Astrocyte of the cerebellum (primary cell): ENCODE measurements around the gene ATXN3L.

Source experiments
- DNase-seq: peaks from one replicate; pipeline ENCODE4 v3.0.0-alpha.2; 2011; ENCODE audit warnings: low read depth
- H3K4me3 ChIP-seq: 2 replicates; pipeline ENCODE4 v1.5.1; 2011; ENCODE audit warnings: mild to moderate bottlenecking, low read depth, low read length, moderate library complexity
- in situ Hi-C: cut with HindIII; loops from 2 replicates; pipeline ENCODE4 v1.10.0; 2017; ENCODE audit warnings: low sequenced_read_pairs
- TF ChIP-seq, protein P1 (sequence below): IDR thresholded peaks from 2 replicates; pipeline ENCODE4 v1.5.1; 2012; ENCODE audit warnings: low read length, low read depth, moderate library complexity, mild to moderate bottlenecking; ENCODE audit errors: missing control alignments

The ATXN3L gene

DNA sequence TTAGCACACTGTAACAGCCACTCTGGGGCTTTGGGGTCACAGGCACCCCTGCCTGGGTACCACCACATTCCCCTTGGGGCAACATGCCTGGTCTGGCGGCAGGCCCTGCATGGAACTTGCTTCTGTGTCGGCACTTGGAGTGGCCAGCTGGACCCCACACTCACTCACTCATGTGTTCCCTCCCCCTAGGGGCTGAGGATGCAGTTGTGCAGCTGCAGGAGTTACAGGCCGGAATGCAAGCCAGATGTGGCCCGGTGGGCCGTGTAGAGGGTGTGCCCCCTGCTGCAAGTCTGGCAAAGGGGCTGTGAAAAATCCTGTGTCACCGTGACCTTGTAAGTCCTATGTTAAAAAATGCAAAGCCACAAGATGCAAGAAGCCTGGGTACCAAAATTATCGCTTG is 34.2 kb downstream of the ATXN3L start:
- no peak overlapping the region for H3K4me3 ChIP-seq
- TF ChIP-seq, protein P1, sequence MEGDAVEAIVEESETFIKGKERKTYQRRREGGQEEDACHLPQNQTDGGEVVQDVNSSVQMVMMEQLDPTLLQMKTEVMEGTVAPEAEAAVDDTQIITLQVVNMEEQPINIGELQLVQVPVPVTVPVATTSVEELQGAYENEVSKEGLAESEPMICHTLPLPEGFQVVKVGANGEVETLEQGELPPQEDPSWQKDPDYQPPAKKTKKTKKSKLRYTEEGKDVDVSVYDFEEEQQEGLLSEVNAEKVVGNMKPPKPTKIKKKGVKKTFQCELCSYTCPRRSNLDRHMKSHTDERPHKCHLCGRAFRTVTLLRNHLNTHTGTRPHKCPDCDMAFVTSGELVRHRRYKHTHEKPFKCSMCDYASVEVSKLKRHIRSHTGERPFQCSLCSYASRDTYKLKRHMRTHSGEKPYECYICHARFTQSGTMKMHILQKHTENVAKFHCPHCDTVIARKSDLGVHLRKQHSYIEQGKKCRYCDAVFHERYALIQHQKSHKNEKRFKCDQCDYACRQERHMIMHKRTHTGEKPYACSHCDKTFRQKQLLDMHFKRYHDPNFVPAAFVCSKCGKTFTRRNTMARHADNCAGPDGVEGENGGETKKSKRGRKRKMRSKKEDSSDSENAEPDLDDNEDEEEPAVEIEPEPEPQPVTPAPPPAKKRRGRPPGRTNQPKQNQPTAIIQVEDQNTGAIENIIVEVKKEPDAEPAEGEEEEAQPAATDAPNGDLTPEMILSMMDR: no peak
- in situ Hi-C loops: loop anchor here (5.0 to 10.0 kb wide), 2 partner anchors 33 to 49 kb away; no protein-coding TSS in a partner anchor
- no peak for DNase-seq

DNA sequence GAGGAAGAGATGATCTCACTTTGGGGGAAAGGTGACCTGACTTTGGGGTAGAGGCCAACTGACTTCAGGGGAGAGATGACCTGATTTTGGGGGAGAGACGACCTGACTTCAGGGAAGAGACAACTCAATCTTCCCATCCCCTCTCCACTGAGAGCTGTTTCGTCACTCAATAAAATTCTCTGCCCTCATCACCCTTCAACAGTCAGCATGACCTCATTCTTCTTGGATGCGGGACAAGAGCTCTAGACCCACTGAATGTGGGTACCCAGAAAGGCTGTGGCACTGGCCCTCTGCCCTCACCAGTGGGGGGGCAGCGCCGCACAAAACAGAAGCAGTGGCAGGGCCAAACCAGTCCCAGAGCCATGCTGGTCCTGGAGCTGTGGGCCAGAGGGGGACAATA is 34.6 kb downstream of the ATXN3L start:
- in situ Hi-C loops: loop anchor here (5.0 to 10.0 kb wide), 2 partner anchors 33 to 50 kb away; no protein-coding TSS in a partner anchor
- no peak overlapping the region for H3K4me3 ChIP-seq
- TF ChIP-seq, protein P1: no peak
- no peak for DNase-seq

DNA sequence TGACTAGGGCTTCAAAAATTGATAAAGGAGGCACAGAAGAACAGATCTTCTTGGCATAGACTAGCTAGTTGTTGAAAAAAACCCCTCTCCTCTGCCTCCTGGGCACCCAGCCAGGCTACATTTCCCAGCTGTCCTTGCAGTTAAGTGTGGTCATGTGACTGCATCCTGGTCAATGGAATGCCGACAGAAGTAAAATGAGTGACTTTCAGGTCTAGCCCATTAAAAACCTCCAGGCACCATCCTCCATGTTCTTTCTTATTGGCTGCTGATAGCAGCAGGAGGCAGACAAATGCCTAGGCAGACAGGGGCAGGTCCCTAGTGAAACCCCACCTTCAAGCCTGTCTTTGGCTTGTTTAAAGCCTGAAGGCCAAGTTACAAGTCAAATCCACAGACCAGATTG is 35.3 kb downstream of the ATXN3L start:
- TF ChIP-seq, protein P1: no peak
- no peak overlapping the region for H3K4me3 ChIP-seq
- DNase-seq: no peak
- in situ Hi-C loops: loop anchor here (10.0 kb wide), 1 partner anchor 50 kb away; no protein-coding TSS in a partner anchor

DNA sequence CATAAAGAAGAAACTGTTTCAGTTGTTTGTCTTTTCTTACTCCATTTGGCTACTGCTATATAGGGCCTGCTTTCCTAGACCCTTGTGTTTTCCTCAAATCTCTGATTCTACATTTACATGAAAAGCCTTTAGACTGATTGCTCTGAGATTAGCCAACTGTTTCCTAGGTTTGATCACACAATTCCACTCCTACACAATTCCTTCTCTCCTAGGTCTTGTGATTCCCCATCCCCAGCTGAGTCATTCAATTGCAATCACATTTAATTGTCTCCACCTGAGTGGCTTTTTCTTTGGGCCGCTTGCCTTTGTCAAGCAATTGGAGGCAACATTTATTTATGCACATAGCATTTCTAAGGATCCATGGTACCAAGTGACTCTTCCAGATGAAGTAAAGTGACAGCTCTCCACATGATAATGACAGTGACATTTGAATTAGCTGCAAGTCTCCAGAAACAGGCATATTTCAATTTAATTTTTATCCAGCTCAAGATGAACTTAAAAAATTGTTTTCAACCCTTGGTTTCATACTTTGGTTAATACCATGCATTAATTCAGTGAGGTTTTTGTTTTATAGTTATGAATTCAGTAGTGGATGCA is 35.8 kb downstream of the ATXN3L start:
- H3K4me3 ChIP-seq: no peak overlapping the region
- in situ Hi-C loops: loop anchor here (10.0 kb wide), 1 partner anchor 51 kb away; no protein-coding TSS in a partner anchor
- DNase-seq: no peak
- TF ChIP-seq, protein P1: no peak

DNA sequence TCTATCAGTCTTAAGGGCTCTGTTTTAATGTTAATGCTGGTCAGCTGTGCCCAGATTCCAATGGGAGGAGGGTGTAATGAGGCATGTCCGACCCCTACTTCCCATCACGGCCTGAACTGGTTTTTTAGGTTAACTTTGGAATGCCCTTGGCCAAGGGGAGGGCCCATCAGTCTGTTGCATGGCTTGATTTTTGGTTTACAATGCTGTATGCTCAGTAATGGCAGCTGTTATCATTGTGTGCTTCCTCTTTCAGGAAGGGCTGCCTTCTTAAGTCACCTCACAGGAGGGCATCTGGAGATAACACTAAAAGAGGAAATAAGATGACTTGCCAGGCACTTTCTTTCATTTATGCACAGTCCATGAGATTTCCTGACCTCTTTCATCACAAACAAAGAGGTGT is 36.3 kb downstream of the ATXN3L start:
- TF ChIP-seq, protein P1: no peak
- in situ Hi-C loops: loop anchor here (10.0 kb wide), 1 partner anchor 51 kb away; no protein-coding TSS in a partner anchor
- H3K4me3 ChIP-seq: no peak overlapping the region
- no peak for DNase-seq

DNA sequence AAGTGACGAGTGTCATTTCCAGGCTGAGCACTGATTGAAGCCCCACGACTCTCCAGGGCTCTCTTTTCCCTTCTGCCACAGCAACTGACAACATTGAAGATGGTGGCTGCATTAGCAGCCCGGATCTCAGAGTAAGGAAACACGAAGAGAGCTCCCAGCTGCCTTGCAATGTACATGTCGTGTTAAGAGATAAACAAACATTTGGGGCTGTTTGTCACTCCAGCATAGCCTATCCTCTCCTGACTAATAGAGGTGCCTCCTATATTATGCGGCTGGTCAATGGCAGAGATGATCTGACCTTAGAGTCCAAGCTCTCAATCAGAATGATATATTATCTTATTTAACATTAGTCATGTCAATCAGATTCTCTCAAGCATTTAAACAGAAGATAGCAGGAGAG is 38.6 kb downstream of the ATXN3L start:
- in situ Hi-C loops: loop anchor here (10.0 kb wide), 1 partner anchor 54 kb away; no protein-coding TSS in a partner anchor
- no peak overlapping the region for H3K4me3 ChIP-seq
- DNase-seq: no peak
- TF ChIP-seq, protein P1: no peak
